H9 (cell line): ENCODE results near the gene SMIM14. TPM values are rescaled to one million over a fixed set of nuclear protein-coding genes. Genes with fewer than 3 reads are reported as not detected.

Experiments
- DNase-seq: peaks from one replicate; pipeline ENCODE4 v3.0.0-alpha.2; 2017
- H2AFZ ChIP-seq: one replicate; pipeline ENCODE4 v1.6.1; 2013; ENCODE audit warnings: mild to moderate bottlenecking, low read length, control low read depth, moderate library complexity
- H2AK5ac ChIP-seq: 2 replicates; pipeline ENCODE4 v1.6.1; 2013; ENCODE audit warnings: low read length, control low read depth, mixed read lengths; ENCODE audit not compliant: insufficient read length
- H2BK120ac ChIP-seq: one replicate; pipeline ENCODE4 v1.6.1; 2013; ENCODE audit warnings: low read depth, mild to moderate bottlenecking, low read length, control low read depth, inconsistent platforms; ENCODE audit not compliant: poor library complexity, severe bottlenecking
- H2BK12ac ChIP-seq: 2 replicates; pipeline ENCODE4 v1.6.1; 2013; ENCODE audit warnings: low read length, control low read depth, mixed read lengths, low read depth; ENCODE audit not compliant: insufficient read length
- H2BK15ac ChIP-seq: 2 replicates; pipeline ENCODE4 v1.6.1; 2013; ENCODE audit warnings: low read depth, low read length, control low read depth
- H2BK20ac ChIP-seq: one replicate; pipeline ENCODE4 v1.6.1; 2013; ENCODE audit warnings: low read depth, mild to moderate bottlenecking, low read length, control low read depth, inconsistent platforms; ENCODE audit not compliant: poor library complexity, severe bottlenecking
- H2BK5ac ChIP-seq: 2 replicates; pipeline ENCODE4 v1.6.1; 2013; ENCODE audit warnings: low read length, control low read depth, mixed read lengths; ENCODE audit not compliant: insufficient read length
- H3K14ac ChIP-seq: 2 replicates; pipeline ENCODE4 v1.6.1; 2013; ENCODE audit warnings: low read length, control low read depth; ENCODE audit not compliant: insufficient read depth
- H3K18ac ChIP-seq: 2 replicates; pipeline ENCODE4 v1.6.1; 2013; ENCODE audit warnings: low read depth, mild to moderate bottlenecking, mixed read lengths, low read length, control low read depth; ENCODE audit not compliant: insufficient read length
- H3K23ac ChIP-seq: 2 replicates; pipeline ENCODE4 v1.6.1; 2013; ENCODE audit warnings: low read length, control low read depth, mixed read lengths, low read depth; ENCODE audit not compliant: insufficient read length
- H3K23me2 ChIP-seq: 2 replicates; pipeline ENCODE4 v1.6.1; 2013; ENCODE audit warnings: low read depth, mild to moderate bottlenecking, mixed read lengths, low read length, control low read depth; ENCODE audit not compliant: insufficient read length, poor library complexity, severe bottlenecking
- H3K27ac ChIP-seq: 2 replicates; pipeline ENCODE4 v1.5.1; 2013; ENCODE audit warnings: low read length, control low read depth, mixed read lengths, low read depth; ENCODE audit not compliant: insufficient read length
- H3K27me3 ChIP-seq: 2 replicates; pipeline ENCODE4 v1.6.1; 2013; ENCODE audit warnings: low read length, control low read depth, inconsistent platforms; ENCODE audit not compliant: insufficient read depth
- H3K4ac ChIP-seq: 2 replicates; pipeline ENCODE4 v1.6.1; 2013; ENCODE audit warnings: low read depth, mild to moderate bottlenecking, control low read depth, inconsistent platforms, low read length, moderate library complexity
- H3K4me1 ChIP-seq: 2 replicates; pipeline ENCODE4 v1.6.1; 2013; ENCODE audit warnings: low read length, control low read depth, inconsistent platforms; ENCODE audit not compliant: insufficient read depth
- H3K4me2 ChIP-seq: 2 replicates; pipeline ENCODE4 v1.6.1; 2013; ENCODE audit warnings: low read length, control low read depth, mixed read lengths; ENCODE audit not compliant: insufficient read length, insufficient read depth
- H3K56ac ChIP-seq: 2 replicates; pipeline ENCODE4 v1.6.1; 2013; ENCODE audit warnings: low read depth, mild to moderate bottlenecking, mixed read lengths, low read length, control low read depth; ENCODE audit not compliant: insufficient read length
- H3K79me1 ChIP-seq: 2 replicates; pipeline ENCODE4 v1.6.1; 2013; ENCODE audit warnings: low read depth, mild to moderate bottlenecking, moderate library complexity, low read length, control low read depth, inconsistent platforms; ENCODE audit not compliant: insufficient read depth, poor library complexity, severe bottlenecking
- H3K79me2 ChIP-seq: 2 replicates; pipeline ENCODE4 v1.6.1; 2013; ENCODE audit warnings: low read length, control low read depth, inconsistent platforms; ENCODE audit not compliant: insufficient read depth
- H3K9ac ChIP-seq: 2 replicates; pipeline ENCODE4 v1.6.1; 2013; ENCODE audit warnings: low read length, control low read depth, mixed read lengths; ENCODE audit not compliant: insufficient read length; ENCODE audit errors: extremely low read depth
- H3K9me3 ChIP-seq: one replicate; pipeline ENCODE4 v1.6.1; 2013; ENCODE audit warnings: low read depth, low read length, inconsistent platforms; ENCODE audit not compliant: control insufficient read depth
- H3T11ph ChIP-seq: one replicate; pipeline ENCODE4 v1.6.1; 2013; ENCODE audit warnings: mild to moderate bottlenecking, low read length, control low read depth, inconsistent platforms
- H4K20me1 ChIP-seq: one replicate; pipeline ENCODE4 v1.6.1; 2013; ENCODE audit not compliant: control insufficient read depth, insufficient read length, insufficient read depth
- H4K5ac ChIP-seq: 2 replicates; pipeline ENCODE4 v1.6.1; 2013; ENCODE audit warnings: low read depth, mild to moderate bottlenecking, mixed read lengths, low read length, control low read depth; ENCODE audit not compliant: insufficient read length
- H4K8ac ChIP-seq: replicated peaks from 2 replicates; pipeline ENCODE4 v1.6.1; 2013; ENCODE audit warnings: low read length, control low read depth, mixed read lengths, low read depth; ENCODE audit not compliant: insufficient read length
- H4K91ac ChIP-seq: 2 replicates; pipeline ENCODE4 v1.6.1; 2013; ENCODE audit warnings: low read depth, mild to moderate bottlenecking, moderate library complexity, mixed read lengths, low read length, control low read depth; ENCODE audit not compliant: insufficient read length
- H3K27ac Mint-ChIP-seq, 3 experiments: 2 replicates in 2 of 3; 3 replicates in 1 of 3; pipeline ENCODE4 v1.8.0; 2020 to 2021; ENCODE audit warnings: mixed read lengths in 3 of 3, mild to moderate bottlenecking in 1 of 3, moderate library complexity in 1 of 3
- H3K27me3 Mint-ChIP-seq: 2 replicates; pipeline ENCODE4 v1.8.0; 2021; ENCODE audit warnings: low read depth, mild to moderate bottlenecking, moderate library complexity, mixed read lengths
- H3K36me3 Mint-ChIP-seq, 3 experiments: 2 replicates in 2 of 3; 3 replicates in 1 of 3; pipeline ENCODE4 v1.8.0; 2020 to 2021; ENCODE audit warnings: low read depth in 3 of 3, mixed read lengths in 3 of 3; ENCODE audit not compliant: insufficient read depth in 1 of 3
- H3K4me1 Mint-ChIP-seq, 2 experiments: 2 replicates each; pipeline ENCODE4 v1.8.0; 2020; ENCODE audit warnings: mixed read lengths in 2 of 2
- H3K4me3 Mint-ChIP-seq, 2 experiments: 2 replicates in 1 of 2; 3 replicates in 1 of 2; pipeline ENCODE4 v1.8.0; 2020 to 2021; ENCODE audit warnings: mild to moderate bottlenecking in 2 of 2, mixed read lengths in 2 of 2, moderate library complexity in 1 of 2
- H3K9me3 Mint-ChIP-seq, 2 experiments: 2 replicates in 1 of 2; 3 replicates in 1 of 2; pipeline ENCODE4 v1.8.0; 2020; ENCODE audit warnings: mild to moderate bottlenecking in 2 of 2, mixed read lengths in 2 of 2, moderate library complexity in 1 of 2
- WGBS: extraction: QIAGEN DNeasy Blood & Tissue Kit; methylation state at CpG from one replicate; pipeline ENCODE4 v1.1.7; 2013; ENCODE audit warnings: missing lambda C conversion rate, low lambda C conversion rate, mixed read lengths; ENCODE audit not compliant: insufficient read length; ENCODE audit errors: extremely low coverage; 5-methylcytosine and 5-hydroxymethylcytosine counted together
- total RNA-seq: library from RNA; stranded (reverse); gene quantifications from 2 replicates; pipeline ENCODE4 v1.2.1, GENCODE V29; 2021
- TF ChIP-seq, protein P1 (sequence below): fragments of 200-600 bp; sonication (generic); conservative IDR thresholded peaks from 3 replicates; pipeline ENCODE4 v1.8.0; 2021; ENCODE audit warnings: antibody characterized with exemption, mild to moderate bottlenecking

Gene SMIM14
- total RNA-seq, 1 experiment from 2014 or later: 19.4 TPM

DNA sequence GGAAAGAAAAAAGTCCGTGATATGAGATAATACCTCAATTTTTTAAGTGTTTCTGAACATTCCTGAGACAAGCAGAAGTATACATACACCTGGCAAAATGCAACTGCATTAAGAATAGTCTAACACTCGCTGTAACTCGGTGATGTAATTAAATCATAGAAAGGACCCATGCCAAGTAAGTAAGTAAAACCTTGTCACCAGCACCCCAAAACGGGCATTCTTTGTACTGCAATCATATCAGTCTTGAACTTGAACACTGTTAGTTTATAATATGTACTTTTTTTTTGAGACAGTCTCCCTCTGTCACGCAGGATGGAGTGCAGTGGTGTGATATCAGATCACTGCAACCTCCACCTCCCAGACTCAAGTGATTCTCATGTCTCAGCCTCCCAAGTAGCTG, 47.4 kb downstream of the SMIM14 start:
- H3K4me1 Mint-ChIP-seq: no peaks in the 10 kb centered on the region
- H3K4me1 ChIP-seq: no peaks in the 10 kb centered on the region
- no peaks in the 10 kb centered on the region for H3K79me2 ChIP-seq
- H3K23ac ChIP-seq: no peak overlapping the region
- H3K23me2 ChIP-seq: no peaks in the 10 kb centered on the region
- H2AK5ac ChIP-seq: no peak overlapping the region
- H3K79me1 ChIP-seq: no peaks in the 10 kb centered on the region
- H3K4me2 ChIP-seq: no peak overlapping the region
- no peak overlapping the region for H3K56ac ChIP-seq
- no peak overlapping the region for H4K91ac ChIP-seq
- no peak overlapping the region for H3K27ac Mint-ChIP-seq
- H4K20me1 ChIP-seq: no peaks in the 10 kb centered on the region
- WGBS: no CpG with 5 or more reads among the region's 5 CpGs
- no peak overlapping the region for H2BK12ac ChIP-seq
- H3K36me3 Mint-ChIP-seq: no peaks in the 10 kb centered on the region; a peak in 1 of 7 replicates
- no peak overlapping the region for H3K9ac ChIP-seq
- no peaks in the 10 kb centered on the region for H3K27me3 Mint-ChIP-seq
- no peak overlapping the region for H2AFZ ChIP-seq
- TF ChIP-seq, protein P1, sequence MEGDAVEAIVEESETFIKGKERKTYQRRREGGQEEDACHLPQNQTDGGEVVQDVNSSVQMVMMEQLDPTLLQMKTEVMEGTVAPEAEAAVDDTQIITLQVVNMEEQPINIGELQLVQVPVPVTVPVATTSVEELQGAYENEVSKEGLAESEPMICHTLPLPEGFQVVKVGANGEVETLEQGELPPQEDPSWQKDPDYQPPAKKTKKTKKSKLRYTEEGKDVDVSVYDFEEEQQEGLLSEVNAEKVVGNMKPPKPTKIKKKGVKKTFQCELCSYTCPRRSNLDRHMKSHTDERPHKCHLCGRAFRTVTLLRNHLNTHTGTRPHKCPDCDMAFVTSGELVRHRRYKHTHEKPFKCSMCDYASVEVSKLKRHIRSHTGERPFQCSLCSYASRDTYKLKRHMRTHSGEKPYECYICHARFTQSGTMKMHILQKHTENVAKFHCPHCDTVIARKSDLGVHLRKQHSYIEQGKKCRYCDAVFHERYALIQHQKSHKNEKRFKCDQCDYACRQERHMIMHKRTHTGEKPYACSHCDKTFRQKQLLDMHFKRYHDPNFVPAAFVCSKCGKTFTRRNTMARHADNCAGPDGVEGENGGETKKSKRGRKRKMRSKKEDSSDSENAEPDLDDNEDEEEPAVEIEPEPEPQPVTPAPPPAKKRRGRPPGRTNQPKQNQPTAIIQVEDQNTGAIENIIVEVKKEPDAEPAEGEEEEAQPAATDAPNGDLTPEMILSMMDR: no peak
- no peak overlapping the region for H3T11ph ChIP-seq
- H4K8ac ChIP-seq: no peak overlapping the region
- H3K9me3 Mint-ChIP-seq: no peaks in the 10 kb centered on the region
- no peak overlapping the region for H2BK15ac ChIP-seq
- H2BK5ac ChIP-seq: no peak overlapping the region
- H3K4me3 Mint-ChIP-seq: no peak overlapping the region
- no peak overlapping the region for H4K5ac ChIP-seq
- H2BK20ac ChIP-seq: no peak overlapping the region
- H3K18ac ChIP-seq: no peak overlapping the region
- no peak overlapping the region for H3K27ac ChIP-seq
- no peak overlapping the region for H3K14ac ChIP-seq
- H2BK120ac ChIP-seq: no peak overlapping the region
- H3K4ac ChIP-seq: no peak overlapping the region
- no peak for DNase-seq
- H3K27me3 ChIP-seq: no peaks in the 10 kb centered on the region
- H3K9me3 ChIP-seq: no peaks in the 10 kb centered on the region
